NT2/D1 (cell line): Measurements from ENCODE around the gene CDH4.

Experiments used
- YY1 ChIP-seq: IDR thresholded peaks from 2 replicates; pipeline ENCODE4 v1.6.1; 2011; ENCODE audit not compliant: insufficient read length, insufficient read depth
- ZNF274 ChIP-seq: IDR thresholded peaks from 2 replicates; pipeline ENCODE4 v1.6.1; 2011; ENCODE audit warnings: mild to moderate bottlenecking, low read depth, low read length

DNA sequence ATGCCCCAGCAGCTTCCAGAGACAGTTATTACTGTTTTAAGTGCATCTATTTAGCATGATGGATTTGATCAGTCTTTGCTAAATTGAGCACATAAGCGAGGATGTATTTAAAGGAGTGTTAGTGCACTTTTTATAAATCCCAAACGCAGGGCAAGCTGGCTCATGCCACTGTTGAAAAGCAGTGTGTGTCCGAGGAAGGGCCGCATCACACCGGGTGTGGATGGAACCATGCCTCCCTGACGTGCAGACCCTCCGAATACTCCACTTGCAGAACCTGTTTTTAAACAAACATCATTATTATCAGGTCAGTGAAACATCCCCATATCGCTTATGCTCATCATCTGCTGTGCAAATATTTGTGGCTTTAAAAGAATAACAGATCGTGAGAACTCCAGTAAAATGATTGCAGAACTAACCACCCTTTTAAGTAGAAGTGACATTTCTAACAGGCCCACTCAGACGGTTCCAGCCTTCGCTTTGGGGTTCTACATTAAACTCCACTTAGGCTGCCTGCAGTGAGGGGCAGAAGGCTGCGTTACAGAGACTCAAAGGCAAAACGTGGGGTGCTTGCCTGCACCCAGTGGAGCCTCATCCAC, 190.1 kb downstream of the CDH4 start:
- TF ChIP-seq ZNF274, result no peak
- TF ChIP-seq YY1, result no peak
